ENCODE data around the gene PLA2G4E.

PLA2G4E gene, protein sequence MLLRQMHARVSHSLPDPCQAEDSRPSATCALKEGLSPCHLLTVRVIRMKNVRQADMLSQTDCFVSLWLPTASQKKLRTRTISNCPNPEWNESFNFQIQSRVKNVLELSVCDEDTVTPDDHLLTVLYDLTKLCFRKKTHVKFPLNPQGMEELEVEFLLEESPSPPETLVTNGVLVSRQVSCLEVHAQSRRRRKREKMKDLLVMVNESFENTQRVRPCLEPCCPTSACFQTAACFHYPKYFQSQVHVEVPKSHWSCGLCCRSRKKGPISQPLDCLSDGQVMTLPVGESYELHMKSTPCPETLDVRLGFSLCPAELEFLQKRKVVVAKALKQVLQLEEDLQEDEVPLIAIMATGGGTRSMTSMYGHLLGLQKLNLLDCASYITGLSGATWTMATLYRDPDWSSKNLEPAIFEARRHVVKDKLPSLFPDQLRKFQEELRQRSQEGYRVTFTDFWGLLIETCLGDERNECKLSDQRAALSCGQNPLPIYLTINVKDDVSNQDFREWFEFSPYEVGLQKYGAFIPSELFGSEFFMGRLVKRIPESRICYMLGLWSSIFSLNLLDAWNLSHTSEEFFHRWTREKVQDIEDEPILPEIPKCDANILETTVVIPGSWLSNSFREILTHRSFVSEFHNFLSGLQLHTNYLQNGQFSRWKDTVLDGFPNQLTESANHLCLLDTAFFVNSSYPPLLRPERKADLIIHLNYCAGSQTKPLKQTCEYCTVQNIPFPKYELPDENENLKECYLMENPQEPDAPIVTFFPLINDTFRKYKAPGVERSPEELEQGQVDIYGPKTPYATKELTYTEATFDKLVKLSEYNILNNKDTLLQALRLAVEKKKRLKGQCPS

DNA sequence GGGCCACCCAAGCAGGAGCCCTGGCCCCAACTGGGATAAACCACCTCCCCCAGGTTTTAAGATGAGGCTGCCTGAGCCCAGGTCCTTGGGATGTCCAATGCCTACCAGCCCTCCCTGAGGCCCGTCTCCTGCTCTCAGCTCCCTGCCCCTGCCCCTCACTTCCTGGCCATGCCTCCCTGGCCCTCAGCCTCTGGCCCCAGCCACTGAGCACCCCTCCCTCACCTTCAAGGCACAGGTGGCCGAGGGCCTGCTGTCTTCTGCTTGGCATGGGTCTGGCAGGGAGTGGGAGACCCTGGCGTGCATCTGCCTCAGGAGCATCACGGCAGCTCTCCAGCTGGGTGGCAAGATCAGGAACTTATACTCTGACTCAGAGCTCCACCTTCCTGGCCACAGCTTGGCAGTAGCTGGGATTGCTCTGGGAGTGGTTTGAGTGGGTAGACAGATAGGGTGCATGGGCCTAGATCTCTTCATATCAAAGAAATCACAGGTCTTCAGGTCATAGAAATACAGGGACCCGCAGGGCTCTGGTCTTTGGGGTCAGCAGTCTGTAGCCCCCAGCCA, at the start of gene PLA2G4E:
TSS of gene PLA2G4E (minus strand) at position 330 of the 561 bp plus-strand sequence. CDS start at position 318, 12 bp downstream.
- H3K4me3 ChIP-seq (ENCODE audit: low read depth, low read length) = no peak within 1 kb of the TSS

GRCh38 chr15:42070279-42070975, 49.6 kb upstream of the PLA2G4E start:
- H3K4me3 ChIP-seq (ENCODE audit: low read depth, low read length) = no peak overlapping the region

DNA sequence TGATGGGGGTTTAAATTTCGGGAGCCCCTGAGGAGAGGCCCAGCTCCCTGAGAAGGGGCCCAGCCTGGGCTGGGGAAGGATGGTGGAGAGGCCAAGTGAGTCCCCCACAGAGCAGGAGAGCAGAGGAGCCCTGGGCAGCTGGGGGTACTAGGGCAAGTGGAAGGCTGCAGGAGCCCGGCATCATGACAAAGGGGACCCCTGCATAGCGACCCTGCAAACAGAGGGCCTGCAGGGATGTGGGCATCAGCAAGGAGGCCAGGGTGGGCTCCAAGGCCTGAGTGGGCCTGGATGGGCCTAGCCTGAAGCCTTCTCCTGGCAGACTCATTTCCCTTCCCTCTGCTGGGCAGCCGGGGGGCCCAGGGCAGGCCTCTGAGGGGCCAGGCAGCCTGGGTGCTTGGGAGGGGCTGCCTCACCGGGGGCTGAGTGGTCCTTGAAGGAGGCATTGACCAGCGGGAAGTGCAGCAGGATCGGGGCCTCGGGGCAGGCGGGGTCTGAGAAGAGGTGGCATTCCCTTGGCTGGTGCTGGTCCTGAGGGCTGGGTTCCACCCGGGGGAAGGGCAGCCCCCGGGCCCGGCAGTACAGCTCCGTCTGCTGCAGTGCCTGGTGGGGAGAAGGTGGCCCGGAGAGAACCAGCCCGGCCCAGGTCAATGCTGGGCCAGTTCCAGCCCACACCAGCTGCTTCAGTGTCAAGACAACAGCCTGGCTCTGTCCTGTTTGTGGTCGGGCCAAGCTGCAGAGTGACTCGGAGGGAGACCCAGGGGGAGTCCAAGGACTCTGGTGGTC, 48.8 kb upstream of the PLA2G4E start:
- no peak overlapping the region for H3K4me3 ChIP-seq (ENCODE audit: low read depth, low read length)

GRCh38 chr15:42069025-42069424, 48.2 kb upstream of the PLA2G4E start:
- no peak overlapping the region for H3K4me3 ChIP-seq (ENCODE audit: low read depth, low read length)

DNA sequence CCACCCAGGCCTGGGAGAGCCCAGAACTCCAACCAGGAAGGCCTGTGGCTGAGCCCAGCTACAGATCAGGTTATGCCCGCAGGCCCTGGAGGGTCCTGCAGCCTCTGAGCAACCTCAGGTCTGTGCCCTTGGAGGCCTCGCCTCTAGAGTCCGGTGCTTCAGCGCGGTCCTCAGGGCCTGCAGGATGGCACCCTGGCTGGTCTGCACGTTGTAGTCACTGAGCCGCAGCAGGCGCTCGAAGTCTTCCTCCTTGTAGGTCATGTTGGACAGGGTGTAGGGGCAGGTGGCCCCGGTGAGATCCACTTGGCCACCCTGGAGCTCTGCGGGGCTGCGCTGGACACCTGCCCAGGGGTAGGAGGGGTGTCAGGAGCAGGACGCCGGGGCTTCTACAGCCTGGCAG, 47.8 kb upstream of the PLA2G4E start:
- H3K4me3 ChIP-seq (ENCODE audit: low read depth, low read length) = no peak overlapping the region

DNA sequence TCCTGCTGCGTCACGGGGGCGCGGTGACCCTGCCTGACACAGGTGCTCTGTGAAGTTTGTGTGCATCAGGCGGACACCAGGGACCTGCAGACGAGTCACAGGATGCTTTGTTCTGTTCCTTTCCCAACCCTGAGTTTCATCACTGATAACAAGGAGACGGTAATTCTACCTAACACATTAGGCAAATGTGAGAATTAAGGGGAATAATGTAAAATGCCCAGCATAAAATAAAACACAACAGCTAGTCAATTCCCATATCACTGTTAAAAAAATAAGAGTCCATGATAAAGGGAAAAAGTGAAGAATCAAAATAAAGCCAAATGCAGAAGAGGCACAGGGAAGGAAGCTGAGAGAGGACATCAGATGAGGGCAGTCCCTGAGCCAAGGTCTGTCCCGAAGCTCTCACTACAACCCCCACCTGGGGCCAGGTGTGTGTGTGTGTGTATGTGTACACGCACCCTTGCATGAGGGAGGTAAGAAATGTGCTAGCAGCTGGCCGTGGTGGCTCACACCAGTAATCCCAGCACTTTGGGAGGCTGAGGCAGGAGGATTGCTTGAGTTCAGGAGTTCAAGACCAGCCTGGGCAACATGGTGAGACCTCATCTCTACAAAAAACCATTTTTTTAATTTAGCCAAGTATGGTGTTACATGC, 46.0 kb upstream of the PLA2G4E start:
- no peak overlapping the region for H3K4me3 ChIP-seq (ENCODE audit: low read depth, low read length)

DNA sequence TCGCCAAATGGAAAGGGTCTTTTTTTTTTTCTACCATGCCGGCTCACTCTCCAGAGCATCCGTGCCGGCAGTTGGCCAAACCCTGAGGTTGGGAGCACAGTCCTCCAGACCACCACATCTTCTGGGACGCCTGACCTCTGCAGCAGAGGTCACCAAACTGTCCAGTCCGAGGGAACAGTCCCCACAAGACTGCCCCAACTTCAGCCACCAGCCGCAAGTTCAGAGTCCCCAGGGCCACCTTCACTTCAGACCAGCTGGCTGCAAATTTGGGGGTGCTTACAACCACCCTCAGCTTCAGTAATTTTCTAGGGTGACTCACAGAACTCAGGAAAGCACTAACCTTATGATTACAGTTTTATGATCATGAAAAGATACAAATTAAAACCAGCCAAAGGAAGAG, 44.6 kb upstream of the PLA2G4E start:
- no peak overlapping the region for H3K4me3 ChIP-seq (ENCODE audit: low read depth, low read length)

DNA sequence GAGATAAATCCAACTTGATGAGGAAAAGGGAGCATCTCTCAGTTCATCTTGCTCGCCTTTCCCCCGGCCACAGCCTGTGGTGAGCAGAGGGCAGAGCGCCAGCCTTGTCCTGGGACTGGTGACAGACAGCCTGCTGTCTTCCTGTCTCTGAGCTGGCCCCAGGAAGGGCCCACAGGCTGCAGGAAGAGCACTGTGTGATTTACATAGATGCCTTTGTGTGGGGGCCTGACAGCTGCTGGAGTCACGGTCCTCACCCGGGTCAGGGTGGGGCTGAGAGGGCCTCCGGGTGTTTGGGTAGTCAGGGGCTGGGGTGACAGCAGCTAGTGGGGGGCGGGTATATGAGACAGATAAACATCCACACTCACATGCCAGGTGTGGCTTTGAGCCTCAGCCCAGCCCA, 44.2 kb upstream of the PLA2G4E start:
- H3K4me3 ChIP-seq (ENCODE audit: low read depth, low read length) = no peak overlapping the region

DNA sequence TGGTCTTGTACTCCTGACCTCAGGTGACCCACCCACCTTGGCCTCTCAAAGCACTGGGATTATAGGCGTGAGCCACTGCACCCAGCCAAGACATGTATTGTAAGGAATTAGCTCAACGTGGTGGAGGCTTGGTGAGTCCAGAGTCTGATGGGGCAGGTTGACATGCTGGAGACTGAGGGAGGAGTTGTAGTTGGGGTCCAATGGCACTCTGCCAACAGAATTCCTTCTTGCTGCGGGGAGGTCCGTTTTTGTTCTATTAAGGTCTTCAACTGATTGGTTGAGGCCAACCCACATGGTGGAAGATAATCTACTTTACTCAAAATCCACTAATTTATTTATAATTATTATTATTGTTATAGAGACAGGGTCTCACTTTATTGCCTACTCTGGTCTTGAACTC, 43.4 kb upstream of the PLA2G4E start:
- no peak overlapping the region for H3K4me3 ChIP-seq (ENCODE audit: low read depth, low read length)

DNA sequence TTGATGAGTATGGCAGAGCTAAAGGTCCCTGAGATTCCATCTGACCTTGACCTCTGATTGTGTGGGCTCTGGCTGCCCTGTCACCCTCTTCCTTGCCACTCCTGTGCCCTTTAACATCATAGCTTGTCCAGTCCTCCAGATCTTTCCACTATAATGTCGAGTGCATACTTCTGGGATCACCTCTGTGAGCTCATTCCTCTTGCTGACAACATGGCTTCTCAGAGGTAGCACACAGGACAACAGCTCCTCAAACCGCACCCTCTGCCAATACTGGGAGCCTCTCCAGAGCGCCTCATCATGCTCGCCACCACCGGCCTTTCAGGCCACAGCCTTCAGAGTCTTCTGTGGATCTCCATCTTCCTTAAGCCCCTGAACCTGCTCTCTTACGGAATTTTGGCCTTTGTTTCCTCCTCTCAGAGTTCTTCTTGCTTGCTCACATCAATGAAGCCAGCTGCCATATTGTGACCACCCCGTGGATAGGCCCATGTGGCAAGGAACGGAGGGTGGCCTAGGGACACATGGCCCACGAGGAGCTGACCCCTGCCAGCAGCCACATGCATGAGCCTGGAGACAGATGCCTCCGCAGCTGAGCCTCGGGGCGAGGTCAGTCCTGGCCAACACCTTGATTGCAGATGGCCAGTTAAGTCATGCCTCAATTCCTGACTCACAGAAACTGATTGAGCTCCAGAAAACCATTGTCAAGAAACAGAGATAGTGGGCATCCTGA, 42.4 kb upstream of the PLA2G4E start:
- no peak overlapping the region for H3K4me3 ChIP-seq (ENCODE audit: low read depth, low read length)

GRCh38 chr15:42062284-42062806, 41.5 kb upstream of the PLA2G4E start:
- no peak overlapping the region for H3K4me3 ChIP-seq (ENCODE audit: low read depth, low read length)

DNA sequence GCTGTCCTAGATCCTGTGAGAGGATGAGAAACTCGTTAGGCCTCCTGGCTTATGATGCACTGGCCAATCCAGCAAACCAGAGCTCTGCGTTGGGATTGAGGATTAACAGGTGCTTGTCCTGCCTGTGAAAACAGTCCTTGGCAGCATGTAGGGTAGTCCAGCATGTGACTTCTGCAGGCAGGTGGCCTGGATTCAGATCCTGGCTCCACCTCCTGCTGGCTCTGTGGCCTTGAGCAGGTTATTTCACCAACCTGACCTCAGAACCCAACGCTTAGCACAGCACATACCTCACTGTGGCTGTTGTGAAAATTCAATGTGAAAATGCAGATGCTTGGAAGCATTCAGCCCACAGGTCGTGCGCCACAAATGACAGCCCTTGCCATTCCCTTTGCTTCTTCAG, 40.0 kb upstream of the PLA2G4E start:
- H3K4me3 ChIP-seq (ENCODE audit: low read depth, low read length) = no peak overlapping the region

DNA sequence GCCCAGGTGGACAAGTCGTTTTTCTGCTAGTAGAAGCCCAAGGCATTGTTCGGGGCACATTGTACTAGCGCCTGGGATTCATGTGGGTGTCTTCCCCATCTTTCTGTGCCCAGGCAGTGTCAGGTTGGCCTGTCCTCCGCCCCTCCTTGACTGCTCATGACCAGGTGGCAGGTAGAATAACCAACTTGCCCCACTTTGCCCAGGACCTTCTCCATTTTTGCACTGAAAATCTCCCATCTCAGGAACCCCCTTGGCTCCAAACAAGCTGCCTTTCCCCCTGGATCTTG, 39.6 kb upstream of the PLA2G4E start:
- no peak overlapping the region for H3K4me3 ChIP-seq (ENCODE audit: low read depth, low read length)

DNA sequence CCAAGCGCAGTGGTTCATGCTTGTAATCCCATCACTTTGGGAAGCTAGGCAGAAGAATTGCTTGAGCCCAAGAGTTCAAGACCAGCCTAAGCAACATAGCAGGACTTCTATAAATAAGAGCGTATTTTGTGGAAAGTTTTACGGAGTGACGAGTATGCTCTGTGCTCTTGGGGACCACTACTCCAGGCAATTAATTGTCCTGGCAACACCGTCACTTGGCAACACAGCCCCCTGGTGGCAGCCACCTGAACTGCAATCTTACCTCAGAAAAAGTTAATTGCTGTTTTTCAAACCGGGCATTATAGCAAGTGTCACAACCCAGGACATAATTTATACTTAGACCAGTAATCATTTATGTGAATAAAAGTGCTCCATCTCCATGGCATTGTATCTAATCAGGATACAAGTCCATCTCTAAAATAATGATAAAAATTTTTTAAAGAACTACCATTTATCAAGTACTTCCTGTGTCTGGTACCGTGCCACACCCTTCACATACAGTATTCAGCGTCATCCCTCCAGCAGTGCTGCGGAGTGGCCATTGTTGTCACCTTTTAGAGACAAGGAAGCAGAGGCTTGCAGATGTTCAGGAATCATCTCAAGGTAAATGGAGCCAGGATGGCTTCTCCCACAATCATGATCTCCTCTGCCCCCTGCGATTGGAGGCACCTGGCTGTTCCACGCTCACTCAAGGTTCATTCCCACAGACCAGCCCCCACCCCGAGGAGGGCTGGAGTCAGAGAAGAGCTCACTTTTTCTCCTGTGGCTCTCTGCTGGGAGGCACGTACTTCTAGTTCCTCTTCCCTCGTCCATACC, 39.0 kb upstream of the PLA2G4E start:
- no peak overlapping the region for H3K4me3 ChIP-seq (ENCODE audit: low read depth, low read length)

DNA sequence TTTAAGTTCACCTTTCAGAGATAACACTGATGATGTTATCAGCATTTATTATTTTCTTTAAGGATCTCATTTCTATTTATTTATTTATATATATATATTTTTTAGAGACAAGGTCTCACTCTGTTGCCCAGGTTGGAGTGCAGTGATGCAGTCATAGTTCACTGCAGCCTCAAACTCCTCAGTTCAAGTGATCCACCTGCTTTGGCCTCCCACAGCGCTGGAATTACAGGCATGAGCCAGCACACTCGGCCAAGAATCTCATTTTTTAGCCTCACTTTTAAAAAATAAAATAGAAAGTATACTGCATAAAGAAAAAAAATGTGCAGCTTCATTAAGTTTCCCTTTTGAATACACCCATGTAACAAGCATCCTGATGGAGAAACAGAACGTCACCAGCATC, 37.9 kb upstream of the PLA2G4E start:
- no peak overlapping the region for H3K4me3 ChIP-seq (ENCODE audit: low read depth, low read length)

DNA sequence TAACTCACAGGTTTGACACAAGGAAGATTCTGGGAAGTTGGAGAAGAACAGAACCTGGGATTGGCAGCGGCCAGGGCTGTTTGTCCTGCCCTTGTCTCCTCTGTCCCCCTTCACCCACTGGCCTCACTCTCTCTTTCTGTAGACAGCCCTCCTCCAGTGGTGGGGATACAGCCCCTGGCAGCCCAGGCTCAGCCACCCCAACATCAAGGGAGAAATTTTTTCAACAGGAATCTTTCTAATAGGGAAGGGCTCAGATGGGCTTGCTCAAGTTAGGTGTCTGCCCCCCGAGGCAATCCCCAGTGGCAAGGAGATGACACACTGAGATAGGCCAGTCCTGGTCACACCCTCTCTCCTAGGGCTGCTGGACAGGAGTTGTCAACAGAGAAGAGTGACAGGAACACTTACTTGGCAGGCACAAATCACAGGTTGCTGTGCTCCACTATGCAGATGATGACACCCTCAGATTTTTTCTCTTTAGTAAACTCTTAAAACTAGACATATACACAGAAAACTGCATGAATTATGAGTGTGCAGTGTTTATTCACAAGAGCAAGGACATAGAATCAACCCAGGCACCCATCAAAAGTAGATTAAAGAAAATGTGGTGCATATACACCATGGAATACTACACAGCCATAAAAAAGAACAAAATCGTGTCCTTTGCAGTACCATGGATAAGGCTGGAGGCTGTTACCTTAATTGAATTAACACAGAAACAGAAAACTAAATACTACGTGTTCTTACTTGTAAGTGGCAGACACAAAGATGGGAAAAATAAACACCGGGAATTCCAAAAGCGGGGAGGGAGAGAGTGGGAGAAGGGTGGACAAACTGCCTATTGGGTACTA, 37.2 kb upstream of the PLA2G4E start:
- no peak overlapping the region for H3K4me3 ChIP-seq (ENCODE audit: low read depth, low read length)
